HG03025 (cell line): Measurements from ENCODE around the gene KIF26A.

Source experiments
- ATAC-seq: cut with Tn5 transposase; IDR thresholded peaks from one replicate; pipeline ENCODE4 v1.9.1; 2021; ENCODE audit warnings: mild to moderate bottlenecking, moderate library complexity; ENCODE audit not compliant: unreplicated experiment, low FRiP score

Gene KIF26A

GRCh38 chr14:104174051-104174450 lies 35.7 kb downstream of the KIF26A start:
- ATAC-seq: no peak

GRCh38 chr14:104175041-104175440 lies 36.7 kb downstream of the KIF26A start:
- no peak for ATAC-seq

GRCh38 chr14:104175811-104176210 lies 37.4 kb downstream of the KIF26A start:
- ATAC-seq: no peak

- no peak for ATAC-seq
These were observed 38.2 kb downstream of the KIF26A start for GRCh38 chr14:104176611-104177010.

GRCh38 chr14:104177411-104177810 lies 39.0 kb downstream of the KIF26A start:
- ATAC-seq: no peak

GRCh38 chr14:104178279-104178678 lies 39.9 kb downstream of the KIF26A start:
- no peak for ATAC-seq

GRCh38 chr14:104179126-104179525 lies 40.7 kb downstream of the KIF26A start:
- ATAC-seq: no peak

- no peak for ATAC-seq
These were observed 41.3 kb downstream of the KIF26A start for GRCh38 chr14:104179564-104180129.

- no peak for ATAC-seq
These were observed 42.3 kb downstream of the KIF26A start for GRCh38 chr14:104180561-104181165.

- no peak for ATAC-seq
These were observed 43.6 kb downstream of the KIF26A start for GRCh38 chr14:104181761-104182530.

GRCh38 chr14:104182857-104183425 lies 44.6 kb downstream of the KIF26A start:
- no peak for ATAC-seq

GRCh38 chr14:104183796-104184195 lies 45.4 kb downstream of the KIF26A start:
- ATAC-seq: no peak

GRCh38 chr14:104184506-104184905 lies 46.1 kb downstream of the KIF26A start:
- no peak for ATAC-seq

- ATAC-seq: no peak
These were observed 46.6 kb downstream of the KIF26A start for GRCh38 chr14:104184911-104185499.

- ATAC-seq: no peak
These were observed 47.6 kb downstream of the KIF26A start for GRCh38 chr14:104185916-104186495.

GRCh38 chr14:104186575-104186974 lies 48.2 kb downstream of the KIF26A start:
- no peak for ATAC-seq

GRCh38 chr14:104187121-104187889 lies 48.9 kb downstream of the KIF26A start:
- no peak for ATAC-seq

- ATAC-seq: no peak
These were observed 49.7 kb downstream of the KIF26A start for GRCh38 chr14:104187931-104188726.

GRCh38 chr14:104188727-104189400 lies 50.5 kb downstream of the KIF26A start:
- ATAC-seq: no peak
